Esophagus mucosa (tissue), 1 donor: Measurements from ENCODE around the gene JADE2. TPM values are rescaled to one million over a fixed set of nuclear protein-coding genes. Genes with fewer than 3 reads are reported as not detected.

Source experiments
- ATAC-seq: fragments of 200-7000 bp; cut with Tn5 transposase; one replicate; pipeline ENCODE4 v1.9.1; 2020
- total RNA-seq: library from RNA; stranded (reverse); gene quantifications from one replicate; pipeline ENCODE4 v1.2.4, GENCODE V29; 2023
- donor health status: DM: yes; HTN: yes; CAD: no.

Gene JADE2
- total RNA-seq, 1 donor from 2014 or later, result 12.9 TPM

DNA sequence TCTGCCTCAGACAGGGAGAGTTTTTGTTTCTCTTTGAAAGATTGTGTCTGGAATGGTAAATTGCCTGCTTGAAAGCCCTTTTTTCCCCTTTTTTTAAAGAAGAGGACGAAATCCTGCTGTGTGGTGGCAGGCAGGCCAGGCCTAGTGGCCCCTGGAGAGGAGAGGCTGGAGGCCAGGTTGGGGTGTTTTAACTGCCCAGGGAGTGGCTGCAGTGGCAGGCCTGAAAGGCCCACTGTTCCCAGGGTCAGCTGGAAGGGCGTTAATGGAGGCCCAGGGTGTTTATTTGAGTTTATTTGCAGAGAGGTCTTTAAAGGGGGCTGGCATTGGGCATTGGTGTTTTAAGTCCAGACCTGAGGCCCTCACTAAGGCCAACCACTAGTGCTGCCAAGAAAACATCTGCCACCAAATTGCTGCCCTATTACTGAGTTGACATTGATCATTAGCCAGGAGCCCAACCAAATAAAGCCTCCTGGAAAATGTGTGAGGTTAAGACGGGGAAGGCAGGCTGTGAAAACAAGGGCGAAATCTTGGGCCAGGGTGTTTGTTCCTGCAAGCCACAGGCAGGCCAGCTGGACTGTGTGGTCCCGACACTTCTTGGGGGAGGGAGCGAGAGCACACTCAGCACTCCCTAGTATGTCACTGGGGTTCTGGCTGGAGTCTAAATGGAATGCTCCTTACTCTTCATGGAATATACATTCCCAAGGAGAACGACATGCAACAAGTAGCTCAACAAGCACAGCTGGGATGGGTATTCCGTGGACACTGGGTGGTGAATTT is 5.0 kb downstream of the JADE2 start:
- no peak for ATAC-seq

DNA sequence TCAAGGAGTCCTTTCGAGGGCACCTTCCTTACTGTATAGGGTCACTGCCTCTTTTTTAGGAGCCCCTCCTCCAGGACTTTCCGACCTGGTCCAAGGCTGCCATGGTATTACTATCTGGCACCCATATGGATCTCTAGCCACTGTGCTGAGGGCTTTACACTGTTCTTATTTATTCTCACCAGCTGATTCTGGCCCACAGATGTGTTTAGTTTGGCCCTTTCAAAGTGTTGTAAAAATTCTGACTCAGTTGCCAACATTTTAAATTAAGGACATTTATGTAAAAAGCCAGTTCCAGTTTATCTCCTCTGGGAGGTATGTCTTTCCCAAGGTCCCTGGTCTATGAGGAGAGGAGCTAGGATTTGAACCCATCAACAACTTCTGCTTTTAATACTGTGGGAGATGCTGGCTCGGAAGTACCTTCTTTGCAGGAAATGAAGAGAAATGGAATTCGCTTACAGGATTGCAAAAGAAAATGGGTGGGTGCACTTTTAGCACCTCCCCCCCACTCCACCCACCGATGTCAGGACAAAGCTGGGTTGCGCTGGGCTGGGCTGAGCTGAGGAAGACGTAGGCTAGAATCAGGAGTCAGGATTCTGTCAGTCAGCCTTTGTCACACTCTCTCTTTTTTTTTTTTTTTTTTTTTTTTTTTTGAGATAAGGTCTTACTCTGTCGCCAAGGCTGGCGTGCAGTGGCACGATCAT is 7.8 kb downstream of the JADE2 start:
- no peak for ATAC-seq

DNA sequence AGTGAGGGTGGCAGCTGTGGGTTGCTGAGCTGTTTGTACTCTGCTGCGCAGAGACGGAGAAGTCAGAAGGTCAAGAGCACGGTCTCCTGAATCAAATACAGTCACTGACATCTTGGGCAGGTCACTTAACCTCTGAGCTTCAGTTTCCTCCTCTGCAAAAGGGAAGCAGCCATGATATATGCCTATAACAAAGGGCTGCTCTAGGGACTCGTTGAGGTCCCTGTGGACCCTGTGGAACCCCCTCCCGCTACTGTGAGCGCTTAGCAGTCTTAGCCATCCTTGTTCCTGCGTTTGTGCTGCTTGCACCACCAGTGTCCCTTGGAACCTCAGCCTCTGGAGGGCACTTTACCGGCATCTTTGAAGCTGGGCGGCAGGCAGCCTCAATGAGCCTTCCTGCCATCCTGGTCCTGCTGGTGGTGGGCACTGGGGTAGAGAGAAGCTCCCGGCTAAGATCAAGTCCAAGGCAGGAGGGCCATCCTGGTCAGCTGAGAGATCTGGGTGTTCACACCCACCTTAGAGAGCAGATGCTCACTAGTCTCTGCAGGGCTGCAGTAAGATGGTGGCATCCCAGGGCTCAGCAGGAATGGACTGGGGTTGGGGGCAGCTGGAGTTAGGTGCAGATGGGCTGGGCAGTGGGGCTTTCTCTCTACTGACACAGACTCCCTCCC is 8.7 kb downstream of the JADE2 start:
- no peak for ATAC-seq

DNA sequence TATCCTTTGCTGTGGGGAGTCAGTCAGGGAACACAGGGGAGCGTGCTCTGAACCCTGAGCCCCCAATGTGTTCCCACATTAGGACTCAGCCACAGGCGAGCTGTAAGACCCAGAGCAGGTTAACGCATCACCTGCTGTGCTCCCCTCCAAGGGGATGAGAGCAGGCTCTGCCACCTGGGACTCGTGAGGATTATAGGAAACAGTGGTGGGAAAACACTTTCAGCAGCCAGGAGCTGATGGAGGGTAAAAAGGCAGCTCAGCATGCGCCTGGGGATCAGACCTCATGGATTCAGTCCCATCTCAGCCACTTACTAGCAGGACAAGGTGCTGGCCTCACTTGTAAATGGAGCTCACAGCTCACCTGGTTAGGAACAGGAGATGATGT is 9.2 kb downstream of the JADE2 start:
- ATAC-seq, result no peak

DNA sequence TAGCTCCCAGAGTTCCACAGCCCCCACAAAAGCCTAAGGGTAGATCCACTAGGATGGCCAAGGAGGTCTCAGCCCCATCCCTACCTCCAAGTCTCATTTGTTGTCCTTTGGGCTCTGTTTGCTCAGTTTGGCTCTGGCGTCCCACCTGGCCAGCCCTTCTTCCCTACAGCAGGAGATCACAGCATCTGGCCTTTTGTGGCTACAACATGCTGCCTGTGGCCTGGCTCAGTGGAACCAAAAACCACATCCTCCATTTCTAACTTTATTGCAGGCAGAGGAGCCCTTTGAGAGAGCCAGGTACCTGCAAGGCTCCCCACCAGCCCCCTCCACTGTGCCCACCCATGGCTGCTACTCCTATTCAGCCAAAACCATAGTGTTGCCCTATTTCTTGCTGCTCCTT is 11.4 kb downstream of the JADE2 start:
- ATAC-seq, result no peak

DNA sequence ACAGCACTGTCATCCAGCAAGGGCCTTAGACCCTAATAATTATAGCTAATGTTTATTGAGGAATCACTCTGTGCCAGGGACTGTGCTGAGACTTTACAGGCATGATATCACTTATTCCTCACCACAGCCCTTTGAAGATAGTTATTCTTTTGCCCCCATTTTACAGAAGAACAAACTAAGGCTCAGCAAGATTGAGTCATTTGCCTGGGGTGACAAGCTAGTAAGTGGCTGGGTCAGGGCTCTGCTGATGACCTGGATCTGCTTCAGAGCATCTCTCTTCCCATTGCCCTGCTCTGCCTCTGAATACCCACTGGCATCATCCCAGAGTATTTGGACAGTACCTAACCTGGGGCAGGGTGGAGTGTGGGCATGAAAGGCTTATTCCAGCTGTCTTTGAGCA is 11.8 kb downstream of the JADE2 start:
- ATAC-seq, result no peak

DNA sequence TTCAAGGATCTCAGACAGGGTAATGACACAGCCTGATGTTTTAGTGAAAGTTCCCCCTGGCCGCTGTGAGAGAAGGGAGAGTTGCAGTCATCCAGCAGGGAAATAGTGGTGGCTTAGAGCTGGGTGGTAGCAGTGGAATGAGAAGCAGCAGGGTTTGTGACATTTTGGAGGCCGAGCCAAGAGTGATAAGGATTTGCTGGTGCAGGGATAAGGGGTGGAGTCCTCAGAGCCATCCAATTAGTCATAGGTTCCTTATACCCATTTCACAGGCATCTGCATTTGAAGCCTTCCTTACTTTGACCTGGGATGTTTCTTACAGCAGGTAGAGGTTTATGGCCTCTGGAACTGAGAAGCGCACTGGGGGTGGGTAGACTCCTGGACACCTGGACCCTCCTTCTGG is 12.8 kb downstream of the JADE2 start:
- no peak for ATAC-seq

DNA sequence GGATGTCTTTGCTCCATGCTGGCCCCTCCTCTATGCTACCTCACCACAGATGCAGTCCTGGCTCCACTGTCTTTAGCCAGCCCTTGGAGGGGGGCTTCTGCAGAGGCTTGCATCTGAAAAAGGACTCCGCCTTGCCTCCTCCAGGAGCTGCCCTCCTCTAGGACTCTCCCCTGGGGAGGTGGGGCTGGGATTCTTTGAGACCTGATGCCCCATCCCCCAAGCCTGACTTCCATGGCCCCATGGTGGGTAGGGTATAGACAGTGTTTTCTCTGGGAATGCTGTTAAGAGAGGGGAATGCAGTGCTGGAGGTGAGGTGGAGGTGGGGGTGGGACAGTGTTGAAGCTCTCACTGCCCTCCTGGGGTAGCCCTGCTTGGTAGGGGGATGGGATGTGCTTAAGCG is 14.3 kb downstream of the JADE2 start:
- ATAC-seq, result no peak

DNA sequence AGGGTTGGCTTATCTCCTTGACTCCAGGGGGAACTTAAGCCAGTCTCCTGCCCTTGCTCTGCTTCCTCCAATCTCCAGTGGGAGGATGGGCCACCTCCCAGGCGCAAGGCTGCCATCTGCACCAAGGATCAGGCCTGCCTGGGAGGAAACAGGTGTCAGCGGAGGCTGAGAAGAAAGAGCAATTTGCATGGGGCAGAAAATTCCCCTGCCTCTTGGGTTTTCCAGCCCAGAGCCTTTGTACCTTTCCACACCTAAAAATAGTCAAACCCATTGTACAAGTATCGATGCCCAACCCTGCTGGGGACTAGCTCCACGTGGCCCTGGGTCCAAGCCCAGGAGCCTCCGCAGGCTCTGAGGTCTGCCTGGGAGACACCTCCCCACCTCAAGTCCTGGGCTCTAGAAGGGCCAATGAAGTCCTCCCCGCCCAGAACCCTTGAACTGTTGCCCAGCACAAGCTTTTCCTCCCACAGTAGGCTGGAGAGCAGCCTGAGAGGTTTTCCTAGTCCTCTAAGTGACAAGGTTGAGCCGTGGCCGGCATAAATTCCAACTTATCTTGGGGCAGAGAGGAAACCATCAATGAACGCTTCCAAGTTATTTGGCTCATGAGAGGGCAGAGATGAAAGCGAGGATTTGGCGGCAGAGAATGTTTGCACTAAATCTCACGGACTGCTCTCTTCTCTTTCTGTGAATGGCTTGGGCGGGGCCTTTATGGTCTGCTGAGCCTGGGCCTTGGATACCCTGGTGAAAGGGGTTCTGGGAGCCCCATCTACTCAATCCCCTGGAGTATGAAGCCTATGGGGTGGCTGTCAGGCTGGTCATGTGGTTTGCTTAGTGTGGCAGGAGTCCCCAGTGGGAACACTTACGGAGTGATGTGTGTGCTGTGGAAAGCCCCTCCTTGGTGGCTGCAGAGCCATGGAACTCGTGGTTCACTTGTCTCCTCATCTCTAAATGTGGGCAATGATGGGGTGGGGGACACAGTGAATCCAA is 15.6 kb downstream of the JADE2 start:
- ATAC-seq, result no peak

DNA sequence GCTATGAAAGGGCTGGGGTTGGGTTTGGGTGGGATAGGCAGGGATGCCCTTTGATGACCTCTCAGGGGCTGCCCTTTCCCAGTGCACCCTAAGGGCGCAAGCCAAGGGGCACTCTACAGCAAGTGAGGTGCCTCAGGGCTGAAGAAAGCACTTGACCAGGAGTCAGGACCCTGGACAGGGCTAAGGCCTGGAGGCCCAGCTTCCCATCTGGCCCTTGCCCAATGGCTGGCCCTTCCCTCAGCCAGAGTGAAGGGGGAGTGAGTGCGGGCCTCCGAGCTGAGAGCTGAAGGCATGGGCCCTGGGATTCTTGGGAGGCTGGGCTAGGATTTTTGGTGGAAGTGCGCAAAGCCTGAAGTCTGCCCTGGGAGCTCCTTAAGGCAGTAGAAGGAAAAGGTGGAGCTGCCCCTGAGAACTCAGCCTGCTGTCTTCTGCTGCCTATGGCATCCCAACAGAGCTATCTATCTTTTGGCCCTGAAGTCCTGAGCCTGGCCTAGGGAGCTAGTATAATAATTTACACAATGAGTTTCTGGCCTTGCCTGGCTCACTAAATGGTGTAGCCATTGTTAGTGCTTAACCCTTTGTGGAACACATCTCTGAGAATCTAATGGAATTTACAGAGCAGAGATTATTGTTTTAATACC is 16.4 kb downstream of the JADE2 start:
- no peak for ATAC-seq

DNA sequence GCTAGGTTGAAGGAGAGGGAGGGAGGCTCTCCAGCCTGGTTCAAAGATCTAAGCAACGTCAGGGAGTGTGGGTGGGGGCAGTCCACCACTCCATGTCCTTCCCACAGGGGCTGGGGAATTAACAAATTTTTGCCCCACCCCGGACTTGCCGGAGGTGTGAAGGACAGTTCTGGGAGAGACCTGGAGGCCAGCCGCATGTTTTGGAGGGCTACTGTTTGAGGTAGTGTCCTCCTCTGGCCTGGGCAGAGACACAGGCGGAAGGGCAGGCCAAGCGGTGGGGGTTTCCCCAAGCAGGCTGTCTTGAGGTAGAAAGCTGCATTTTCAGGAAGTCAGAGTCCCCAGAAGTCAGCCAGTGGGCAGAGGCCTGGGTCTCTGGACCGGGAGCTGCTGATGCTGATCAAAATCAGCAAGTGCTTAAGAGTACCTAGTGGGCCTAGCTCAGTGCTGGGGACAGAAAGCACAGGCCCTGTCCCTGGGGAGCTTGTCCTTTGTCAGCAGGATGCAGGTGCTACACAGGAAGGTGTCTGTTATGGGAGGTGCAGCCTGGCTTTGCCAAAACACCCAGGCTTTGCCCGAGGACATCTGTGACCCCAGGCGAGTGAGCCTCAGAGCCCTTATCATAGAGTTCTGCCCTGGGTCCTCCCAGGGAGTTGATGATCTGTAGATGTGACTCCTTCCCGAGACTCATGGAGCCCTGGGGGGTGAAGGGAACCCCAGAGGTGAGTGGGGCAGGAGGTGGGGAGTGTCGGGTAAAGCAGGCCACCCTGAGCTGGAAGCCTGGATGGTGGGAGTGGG is 18.5 kb downstream of the JADE2 start:
- ATAC-seq, result peak; percentile 38

DNA sequence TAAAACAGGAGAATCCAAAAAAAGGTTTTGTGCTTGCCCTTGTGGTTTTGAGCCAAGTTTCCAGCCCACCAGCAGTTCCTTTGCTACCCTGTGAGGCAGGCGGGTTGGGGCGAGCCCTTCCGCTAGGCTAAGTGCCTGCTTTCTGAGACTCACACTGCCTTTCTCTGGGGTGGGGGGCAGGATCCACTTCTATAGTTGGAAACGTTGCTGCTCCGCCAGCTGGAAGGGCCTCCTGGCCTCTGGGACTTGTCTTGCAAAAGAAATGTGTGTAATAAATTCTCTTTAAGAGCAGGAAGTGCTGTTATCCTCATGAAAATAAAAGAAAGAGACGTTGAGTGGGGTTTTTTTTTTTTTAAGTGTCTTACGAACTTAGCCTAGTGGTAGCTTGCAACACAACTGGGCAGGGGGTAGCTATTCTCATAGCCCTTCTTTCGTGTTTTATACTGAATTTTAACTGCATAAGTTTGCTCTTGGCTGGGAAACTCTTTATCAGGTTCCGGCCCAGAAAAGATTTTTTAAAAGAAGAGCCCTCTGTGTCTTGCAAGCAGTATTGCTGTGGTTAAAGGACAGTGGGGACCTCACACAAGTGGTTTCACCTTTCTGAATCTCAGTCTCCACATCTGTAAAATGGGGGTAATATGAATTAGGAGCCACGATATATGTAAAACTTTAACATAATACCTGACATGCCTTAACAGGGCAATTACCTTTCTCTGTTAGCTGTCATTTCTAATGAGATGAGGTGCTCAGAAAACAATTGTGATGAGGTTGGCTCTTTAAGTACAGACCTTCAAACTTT is 19.8 kb downstream of the JADE2 start:
- no peak for ATAC-seq

DNA sequence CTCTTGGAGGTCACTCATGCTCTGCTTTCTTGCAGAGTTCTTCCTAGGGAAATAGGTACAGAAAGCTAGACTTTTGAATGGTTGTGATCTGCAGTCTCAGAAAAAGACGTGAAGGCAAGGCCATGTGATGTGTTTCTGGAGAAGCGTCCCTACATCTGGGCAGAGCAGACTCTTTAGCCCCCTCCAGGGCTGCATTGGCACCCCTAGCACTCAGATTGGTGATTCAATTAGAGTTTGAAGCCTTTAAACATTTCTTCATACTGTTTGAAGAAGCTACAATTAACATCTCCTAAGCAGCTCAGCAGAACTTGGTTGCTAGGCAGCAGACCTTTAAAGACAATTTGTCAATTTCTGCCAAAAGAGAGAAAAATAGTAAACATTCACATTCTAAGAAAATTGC is 21.6 kb downstream of the JADE2 start:
- no peak for ATAC-seq

DNA sequence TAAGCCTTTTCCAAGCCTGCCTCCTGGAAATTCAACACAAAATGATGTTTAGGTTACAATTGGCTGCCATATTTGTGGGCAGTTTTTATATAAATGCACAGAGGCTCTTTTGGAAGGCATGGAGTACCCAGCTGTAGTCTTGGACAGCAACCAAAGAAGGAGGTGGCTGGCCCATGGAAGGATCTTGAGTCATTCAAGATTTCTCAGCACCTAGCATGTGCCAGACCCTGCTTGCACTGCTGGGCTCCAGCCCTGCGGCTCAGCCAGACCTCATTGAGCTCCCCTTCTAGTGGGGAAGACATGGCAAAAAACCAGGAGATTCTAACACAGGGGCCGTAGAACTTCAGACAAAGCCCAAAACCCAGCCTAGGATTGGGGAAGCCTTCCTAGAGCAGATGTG is 22.1 kb downstream of the JADE2 start:
- ATAC-seq, result peak; percentile 53

DNA sequence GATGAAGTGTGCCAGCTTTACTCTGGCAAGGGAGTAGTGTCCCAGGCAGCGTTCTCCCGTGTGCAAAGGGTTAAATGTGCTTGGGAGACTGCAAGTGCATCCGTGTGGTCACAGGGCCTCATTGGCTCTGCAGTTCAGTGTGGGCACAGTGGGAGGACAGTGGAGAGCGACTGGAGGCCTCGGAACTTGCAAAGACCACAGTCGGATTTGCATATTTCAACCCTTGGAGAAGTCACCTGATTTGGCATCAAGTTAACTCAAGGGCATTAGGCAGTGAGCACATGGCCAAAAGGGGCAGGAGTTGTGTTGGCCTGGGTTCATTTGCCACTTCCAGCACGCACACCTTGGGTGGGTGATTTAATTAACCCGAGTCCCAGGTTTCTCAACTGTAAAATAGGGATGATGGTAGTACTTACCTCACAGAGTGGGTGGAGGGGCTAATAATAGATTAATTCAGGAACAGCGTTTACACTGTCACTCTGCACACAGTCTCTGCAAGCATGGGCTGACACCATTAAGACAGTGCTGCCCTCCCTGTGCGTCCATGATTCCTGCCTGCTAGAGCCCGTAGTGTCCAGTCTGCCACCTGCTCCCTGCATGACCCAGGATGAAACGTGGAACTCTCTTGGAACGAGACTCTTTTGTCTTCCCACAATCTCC is 22.7 kb downstream of the JADE2 start:
- ATAC-seq, result no peak

DNA sequence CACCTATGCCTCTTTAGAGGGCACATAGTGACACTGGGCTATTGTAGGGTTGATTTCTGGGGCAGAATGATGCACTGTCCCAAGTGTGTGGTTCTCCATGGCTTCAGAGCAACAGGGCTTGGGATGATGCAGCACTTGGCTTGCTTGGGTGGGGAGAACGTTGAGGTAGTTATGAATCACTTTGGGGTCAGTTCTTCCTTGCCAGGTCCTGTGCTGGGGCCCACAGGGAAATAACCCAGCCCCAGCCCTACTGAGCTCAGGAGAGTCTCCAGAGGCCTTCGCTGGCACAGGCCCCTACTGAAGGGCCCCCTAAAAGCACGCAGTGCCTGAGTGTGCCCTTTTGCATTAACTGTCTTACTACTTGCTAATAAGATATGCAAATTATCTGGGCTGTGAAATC is 24.2 kb downstream of the JADE2 start:
- no peak for ATAC-seq

DNA sequence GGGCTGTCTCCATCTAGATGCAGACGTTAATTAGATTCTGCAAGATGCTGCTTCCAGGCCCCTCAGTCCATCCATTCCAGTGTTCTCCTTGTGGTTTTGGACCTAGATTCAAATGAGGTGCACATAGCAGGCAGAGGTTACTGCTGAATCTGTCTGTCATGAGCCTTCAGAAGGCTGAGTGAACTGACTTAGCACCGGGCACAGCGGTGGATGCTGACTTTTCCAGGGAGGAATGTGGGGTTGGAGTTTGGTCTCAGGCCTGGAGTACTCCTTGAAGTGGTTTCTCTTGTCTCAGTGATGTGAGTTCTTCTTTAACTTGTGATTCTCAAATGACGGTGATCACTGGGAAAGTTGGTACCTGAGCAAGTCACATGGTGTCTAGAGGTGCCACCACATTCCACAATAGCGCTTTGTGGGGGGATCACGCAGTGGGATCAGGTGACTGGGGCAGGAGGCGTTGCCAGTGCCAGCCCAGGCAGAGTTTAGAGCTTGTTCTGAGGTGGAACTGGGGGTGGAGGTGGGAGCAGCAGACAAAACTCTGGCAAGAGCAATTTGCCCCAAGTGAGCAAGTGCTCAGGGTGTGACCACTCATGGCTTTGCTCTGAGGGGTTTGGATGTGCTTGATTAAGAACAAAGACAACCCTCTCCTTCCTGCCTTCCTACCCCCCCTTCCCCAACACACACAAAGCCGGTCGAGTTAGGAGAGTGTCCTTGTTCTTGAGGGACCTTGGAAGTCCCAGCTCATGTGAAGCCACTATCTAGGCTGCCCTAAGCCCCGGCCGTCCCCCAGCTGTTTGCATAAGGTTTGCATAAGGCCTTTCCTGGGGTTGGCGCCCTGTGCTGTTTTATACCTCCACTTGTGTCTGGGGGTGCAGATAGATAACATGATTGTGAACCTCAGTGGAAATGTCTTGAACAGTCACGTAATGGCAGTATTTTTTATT is 25.1 kb downstream of the JADE2 start:
- no peak for ATAC-seq

DNA sequence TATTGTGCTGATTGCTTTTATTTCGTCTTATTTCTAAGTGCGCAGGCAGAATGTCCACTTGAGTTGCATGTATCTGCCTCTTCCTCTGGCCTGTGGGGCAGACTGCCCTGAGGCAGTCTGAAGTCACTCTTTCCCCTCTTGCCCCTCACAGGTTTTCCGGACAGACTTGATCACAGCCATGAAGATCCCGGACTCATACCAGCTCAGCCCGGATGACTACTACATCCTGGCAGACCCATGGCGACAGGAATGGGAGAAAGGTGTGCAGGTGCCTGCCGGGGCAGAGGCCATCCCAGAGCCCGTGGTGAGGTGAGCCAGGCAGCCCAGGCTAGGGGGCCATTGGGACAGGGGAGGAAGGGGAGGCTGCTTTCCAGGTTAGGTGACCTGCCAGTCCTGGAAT is 26.4 kb downstream of the JADE2 start:
- no peak for ATAC-seq

DNA sequence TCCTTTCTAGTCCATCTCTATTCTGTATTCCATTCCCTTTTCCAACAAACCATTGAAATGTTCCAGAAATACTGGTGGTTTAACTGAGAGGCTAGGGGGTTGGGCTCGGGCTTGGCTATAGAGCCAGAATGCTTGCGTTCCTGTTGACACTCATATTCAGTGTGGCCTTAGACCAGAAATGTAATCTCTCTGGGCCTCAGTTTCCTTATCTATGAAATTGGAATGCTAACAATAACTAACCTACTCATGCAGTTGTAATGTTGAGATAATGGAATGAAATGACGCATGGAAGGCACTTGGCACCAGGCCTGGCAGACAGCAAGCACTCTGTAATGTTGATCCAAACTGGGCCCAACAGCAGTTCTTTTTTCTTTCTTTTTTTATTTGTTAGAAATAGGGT is 26.8 kb downstream of the JADE2 start:
- no peak for ATAC-seq
